ENCODE results near the gene GFER.
"Not testable (repeated sequence)": the region's sequence is repeated elsewhere in the genome, so short reads cannot be mapped to it uniquely, and the experiment has no call there.

The GFER gene

GRCh38 chr16:2008009-2008526 lies 24.1 kb downstream of the GFER start:
- DNase-seq, result peak; percentile 24

DNA sequence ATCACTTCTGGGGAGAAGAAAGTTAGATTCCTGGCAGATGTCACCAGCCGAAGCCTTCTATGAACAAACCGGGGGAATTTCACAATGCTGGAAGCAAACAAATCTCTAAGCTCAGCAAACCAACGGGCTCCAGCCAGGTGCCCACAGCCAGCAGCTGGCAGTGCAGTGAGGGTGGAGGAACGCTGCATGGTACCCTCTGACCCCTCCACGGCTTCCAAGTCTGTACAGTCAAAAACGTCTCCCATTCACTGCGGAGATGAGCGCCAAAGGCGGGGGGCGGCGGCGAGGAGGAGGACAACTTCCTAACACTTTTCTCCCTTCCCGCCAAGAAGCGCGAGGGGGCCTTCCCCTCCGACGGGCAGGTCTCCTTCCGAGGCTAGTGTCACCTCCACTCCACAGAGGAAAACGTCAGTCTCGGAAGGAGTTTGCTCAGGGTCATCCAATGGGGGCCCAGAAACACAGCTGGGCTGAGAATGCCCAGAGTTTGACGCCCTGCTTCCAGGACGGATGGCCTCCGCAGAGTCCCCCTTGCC lies 24.7 kb downstream of the GFER start:
- no peak for DNase-seq

GRCh38 chr16:2009164-2009711 lies 25.2 kb downstream of the GFER start:
- no peak for DNase-seq

GRCh38 chr16:2009791-2010510 lies 26.0 kb downstream of the GFER start, which contains the start of gene ZNF598:
ZNF598 (minus strand) TSS chr16:2009821.
- DNase-seq, result peak; percentile 26

GRCh38 chr16:2011726-2012125 lies 27.7 kb downstream of the GFER start:
- not testable (repeated sequence) for DNase-seq

DNA sequence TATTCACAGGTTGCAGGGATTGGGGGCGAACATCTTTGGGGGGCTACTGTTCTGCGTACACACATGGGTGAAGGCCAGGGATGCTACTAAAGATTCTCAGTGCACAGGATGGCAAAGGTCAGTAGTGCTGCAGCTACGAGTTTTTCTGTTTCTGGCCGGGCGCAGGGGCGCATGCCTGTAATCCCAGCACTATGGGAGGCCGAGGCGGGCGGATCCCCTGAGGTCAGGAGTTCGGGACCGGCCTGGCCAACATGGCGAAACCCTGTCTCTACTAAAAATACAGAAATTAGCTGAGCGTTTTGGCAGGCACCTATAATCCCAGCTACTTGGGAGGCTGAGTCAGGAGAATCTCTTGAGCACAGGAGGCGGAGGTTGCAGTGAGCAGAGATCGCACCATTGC lies 29.5 kb downstream of the GFER start:
- DNase-seq, result no peak

GRCh38 chr16:2015117-2015946 lies 31.3 kb downstream of the GFER start:
- DNase-seq, result no peak

DNA sequence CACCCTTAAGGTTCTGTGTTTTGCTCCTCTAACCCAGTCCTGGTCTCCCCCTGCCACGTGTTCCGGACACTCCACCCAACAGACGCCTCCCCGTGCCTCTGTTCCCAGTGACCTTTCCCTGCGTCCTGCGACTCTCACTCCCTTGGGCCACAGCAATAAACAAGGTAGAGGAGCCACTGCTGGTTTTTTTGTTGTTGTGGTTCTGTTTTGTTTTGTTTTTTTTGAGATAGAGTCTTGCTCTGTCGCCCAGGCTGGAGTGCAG lies 31.9 kb downstream of the GFER start:
- DNase-seq, result no peak

DNA sequence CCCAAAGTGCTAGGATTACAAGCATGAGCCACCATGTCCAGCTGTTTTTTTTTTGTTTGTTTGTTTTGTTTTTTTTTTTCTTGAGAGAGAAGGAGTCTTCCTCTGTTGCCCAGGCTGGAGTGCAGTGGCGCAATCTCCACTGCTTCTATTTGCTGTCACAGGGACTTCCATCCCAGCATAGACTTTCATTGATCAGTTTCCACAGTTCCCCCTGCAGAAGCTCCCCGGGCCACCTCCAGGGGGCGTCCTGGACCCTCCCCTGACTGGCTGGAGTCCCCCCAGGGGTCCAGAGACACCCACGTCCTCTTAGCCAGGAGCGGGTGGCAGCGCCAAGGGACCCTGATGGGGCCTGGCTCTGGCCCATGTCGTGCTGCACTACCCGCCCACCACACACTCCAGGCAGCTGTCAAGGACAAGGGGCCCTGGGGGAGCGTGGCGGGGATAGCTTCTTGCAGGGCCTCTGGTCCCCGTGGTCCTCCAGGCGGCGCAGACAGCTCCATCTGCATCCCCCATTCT lies 32.5 kb downstream of the GFER start:
- no peak for DNase-seq

DNA sequence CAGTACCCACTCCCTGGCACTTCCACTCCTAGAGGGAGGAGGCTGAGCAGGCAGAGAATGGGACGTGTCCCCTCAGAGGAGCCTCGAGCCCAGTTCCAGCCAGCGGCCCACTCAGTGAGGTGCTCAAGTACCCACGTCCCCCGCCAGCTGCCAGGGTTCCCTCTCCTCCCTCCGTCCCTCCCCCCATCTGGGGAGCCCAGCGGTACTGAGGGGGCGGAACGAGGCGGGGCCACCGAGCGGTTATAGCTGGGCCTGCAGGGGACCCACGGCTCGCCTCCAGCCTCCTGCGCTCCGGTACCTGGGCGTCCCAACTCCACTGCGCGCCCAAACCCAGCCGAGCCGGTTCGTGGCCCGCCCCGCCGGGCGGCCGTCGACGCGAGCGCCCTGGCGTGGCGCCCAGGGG lies 35.5 kb downstream of the GFER start, which contains the start of gene NPW:
Gene NPW (plus strand): TSS at position 268 of the 403 bp plus-strand sequence.
- no peak for DNase-seq

DNA sequence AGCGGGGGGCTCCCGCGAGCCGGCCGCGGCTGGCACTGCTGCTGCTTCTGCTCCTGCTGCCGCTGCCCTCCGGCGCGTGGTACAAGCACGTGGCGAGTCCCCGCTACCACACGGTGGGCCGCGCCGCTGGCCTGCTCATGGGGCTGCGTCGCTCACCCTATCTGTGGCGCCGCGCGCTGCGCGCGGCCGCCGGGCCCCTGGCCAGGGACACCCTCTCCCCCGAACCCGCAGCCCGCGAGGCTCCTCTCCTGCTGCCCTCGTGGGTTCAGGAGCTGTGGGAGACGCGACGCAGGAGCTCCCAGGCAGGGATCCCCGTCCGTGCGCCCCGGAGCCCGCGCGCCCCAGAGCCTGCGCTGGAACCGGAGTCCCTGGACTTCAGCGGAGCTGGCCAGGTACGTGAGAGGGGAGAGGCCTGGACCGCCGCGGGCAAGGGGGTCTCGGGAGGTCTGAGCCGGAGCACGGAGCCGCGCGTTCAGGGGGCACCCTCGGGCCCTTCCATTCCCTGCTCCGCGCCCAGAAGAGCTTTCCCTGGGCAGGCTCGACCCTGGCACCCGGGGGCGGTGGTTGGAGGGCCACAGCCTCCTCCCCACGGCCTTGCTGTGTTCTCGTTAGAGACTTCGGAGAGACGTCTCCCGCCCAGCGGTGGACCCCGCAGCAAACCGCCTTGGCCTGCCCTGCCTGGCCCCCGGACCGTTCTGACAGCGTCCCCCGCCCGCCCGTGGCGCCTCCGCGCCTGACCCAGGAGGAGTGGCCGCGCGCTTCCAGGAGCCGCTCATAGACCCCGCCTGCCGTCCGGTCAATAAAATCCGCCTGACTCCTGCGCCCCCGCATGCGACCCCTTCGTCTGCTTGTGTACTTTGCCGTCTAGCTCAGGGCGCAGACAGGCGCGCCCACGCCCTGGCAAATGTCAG lies 36.2 kb downstream of the GFER start:
- no peak for DNase-seq

DNA sequence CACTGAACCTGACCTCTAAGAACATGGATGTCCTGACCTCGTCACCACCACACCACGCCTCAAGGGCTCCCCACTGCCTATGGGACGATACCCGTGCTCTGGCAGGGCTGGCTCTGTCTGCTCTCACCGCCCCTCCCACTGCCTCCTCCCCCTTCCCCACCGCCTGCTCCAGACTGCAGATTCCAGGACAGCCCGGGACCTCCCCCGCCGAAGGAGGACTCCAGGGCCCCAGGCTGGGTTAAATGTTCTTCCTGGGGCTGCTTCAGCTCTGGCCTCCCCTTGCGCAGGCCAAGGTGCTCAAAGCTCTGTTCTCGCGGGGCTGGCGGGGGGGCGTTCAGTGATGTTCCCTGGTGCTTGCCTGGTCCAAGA lies 38.7 kb downstream of the GFER start:
- DNase-seq, result no peak

GRCh38 chr16:2023092-2024031 lies 39.4 kb downstream of the GFER start:
- peak; percentile 63 for DNase-seq

GRCh38 chr16:2024032-2024420 lies 40.0 kb downstream of the GFER start:
- DNase-seq, result no peak

- DNase-seq, result no peak
These were observed 41.3 kb downstream of the GFER start for GRCh38 chr16:2025251-2025650.

DNA sequence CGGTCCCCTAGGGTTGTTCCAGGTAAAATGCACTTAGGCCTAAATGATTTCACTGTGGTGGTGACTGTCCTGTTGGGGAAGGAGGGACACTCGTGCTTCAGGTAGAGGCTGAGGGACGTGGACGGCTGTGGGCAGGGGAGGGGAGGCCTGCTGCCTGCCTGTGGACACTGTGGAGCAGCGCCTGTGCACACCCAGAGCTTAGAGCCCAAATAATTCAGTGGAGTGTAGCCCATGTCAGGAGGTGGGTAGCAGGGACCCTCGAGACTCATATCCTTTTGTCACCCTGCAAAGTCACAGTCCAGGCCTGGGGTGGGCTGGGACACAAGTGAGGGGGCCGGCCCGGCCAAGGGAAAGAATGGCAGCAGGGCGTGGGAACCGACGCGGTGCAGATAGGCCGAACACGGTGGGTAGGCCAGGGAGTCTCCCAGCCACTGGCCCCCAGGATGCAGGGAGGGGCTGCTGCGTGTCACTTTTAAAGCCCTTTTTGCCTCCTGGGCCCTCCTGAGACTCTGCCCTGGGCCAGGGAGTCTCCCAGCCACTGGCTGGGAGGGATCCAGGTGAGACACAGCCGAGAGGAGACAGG lies 42.0 kb downstream of the GFER start:
- no peak for DNase-seq

- no peak for DNase-seq
These were observed 42.5 kb downstream of the GFER start, which contains the start of gene NHERF2 for GRCh38 chr16:2026461-2027023. NHERF2 (plus strand) TSS chr16:2026902; CDS start chr16:2027006, 104 bp downstream.

DNA sequence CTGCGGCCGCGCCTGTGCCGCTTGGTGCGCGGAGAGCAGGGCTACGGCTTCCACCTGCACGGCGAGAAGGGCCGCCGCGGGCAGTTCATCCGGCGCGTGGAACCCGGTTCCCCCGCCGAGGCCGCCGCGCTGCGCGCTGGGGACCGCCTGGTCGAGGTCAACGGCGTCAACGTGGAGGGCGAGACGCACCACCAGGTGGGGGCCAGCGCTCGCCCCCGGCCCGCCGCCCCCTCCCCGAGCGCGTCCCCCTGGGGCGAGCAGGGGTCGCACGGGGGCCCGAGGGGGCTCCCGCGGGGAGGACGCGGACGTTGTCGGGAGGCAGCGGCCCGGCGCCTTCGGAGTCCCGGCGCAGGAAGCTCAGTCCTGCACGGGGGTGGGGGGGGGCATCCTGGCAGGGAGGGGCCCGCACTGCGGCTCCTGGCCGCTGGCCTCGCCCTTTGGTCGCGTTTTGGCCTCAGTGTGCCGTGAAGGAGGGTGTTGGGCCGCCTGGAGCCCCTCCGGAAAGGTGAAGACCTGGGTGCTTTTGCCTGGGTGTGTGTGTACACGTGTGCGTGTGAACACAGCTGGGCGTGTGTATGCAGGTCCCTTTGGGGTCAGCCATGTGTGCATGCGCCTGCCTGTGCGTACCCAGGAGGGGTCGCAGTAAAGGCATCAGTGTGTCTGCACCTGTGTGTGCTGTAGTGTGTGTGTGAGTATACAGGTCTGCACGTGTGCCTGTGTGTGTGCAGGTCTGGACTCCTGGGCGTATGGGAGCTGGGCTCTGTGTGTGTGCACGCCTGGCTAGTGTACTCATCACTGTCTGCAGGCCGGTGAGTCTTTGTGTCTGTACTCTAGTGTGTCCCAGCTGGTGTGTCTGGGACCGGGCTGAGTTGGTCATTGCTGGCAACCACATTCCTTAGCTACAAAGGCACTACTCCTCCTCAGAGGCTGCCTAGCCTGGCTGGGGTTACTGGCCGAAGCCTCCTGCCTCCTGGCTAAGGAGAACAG lies 43.3 kb downstream of the GFER start:
- DNase-seq, result no peak

DNA sequence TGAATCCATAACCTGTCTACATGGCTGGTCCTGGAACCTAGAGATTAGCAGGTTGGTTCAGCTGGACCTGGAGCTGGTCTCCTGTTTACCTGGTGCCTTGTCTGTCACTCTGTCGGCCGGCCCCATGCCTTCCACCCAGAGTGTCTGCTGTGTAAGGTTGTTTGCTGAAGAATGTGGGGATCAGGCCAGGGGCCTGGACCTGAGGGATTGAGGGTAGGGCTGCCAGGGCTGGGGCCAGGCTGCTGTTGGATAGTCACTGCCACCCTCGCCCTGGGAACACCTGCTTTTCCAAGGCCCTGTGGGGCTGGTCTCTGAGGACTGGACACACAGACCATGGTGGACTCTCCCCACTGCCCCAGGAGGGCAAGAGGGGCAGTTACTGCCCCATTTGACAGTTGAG lies 44.2 kb downstream of the GFER start:
- no peak for DNase-seq
